HCT116 (cell line): ENCODE measurements around the gene WWTR1. TPM values are rescaled to one million over a fixed set of nuclear protein-coding genes. Genes with fewer than 3 reads are reported as not detected.

Experiments
- ATAC-seq: fragments of 200-7000 bp; cut with Tn5 transposase; 2 replicates; pipeline ENCODE4 v1.9.1; 2020; ENCODE audit warnings: mild to moderate bottlenecking, moderate library complexity
- Bru-seq: library from RNA; stranded (reverse); fragments of 400-500 nt; gene quantifications from one replicate; lab custom pipeline; 2021; lab: Mats Ljungman, UMichigan
- BruChase-seq, 2 experiments: library from RNA; stranded (reverse); fragments of 400-500 nt; gene quantifications; one replicate each; lab custom pipeline; 2021; lab: Mats Ljungman, UMichigan
- BruUV-seq: library from RNA; stranded (reverse); fragments of 400-500 nt; replicated peaks from 2 replicates; lab custom pipeline; 2021; lab: Mats Ljungman, UMichigan
- CTCF ChIA-PET: fragments of 300-600 bp; sonication (Branson Sonifier 250); formaldehyde crosslinking; loops from one replicate; lab custom pipeline; 2021; ENCODE audit warnings: antibody characterized with exemption; lab: Charles Lee
- POLR2A ChIA-PET: fragments of 300-600, 350-600 bp; sonication (Branson Sonifier 250); formaldehyde crosslinking; loops from one replicate; lab custom pipeline; 2021; ENCODE audit warnings: antibody characterized with exemption; lab: Charles Lee
- RAD21 ChIA-PET, 2 experiments: fragments of 300-600 bp; sonication (Branson Sonifier 250); formaldehyde crosslinking; loops; one replicate each; lab custom pipeline; 2023; ENCODE audit warnings: low total read pairs in 2 of 2; ENCODE audit not compliant: uncharacterized antibody in 2 of 2, unreplicated experiment in 2 of 2, low non-redundant PET in 1 of 2; lab: Charles Lee
- DNase-seq: peaks from one replicate; pipeline ENCODE4 v3.0.0-alpha.2; 2010; ENCODE audit warnings: low read depth, low spot score
- H2AFZ ChIP-seq: fragments of 200-600 bp; shearing (Covaris generic), sonication (generic); 2 replicates; pipeline ENCODE4 v1.6.1; 2017; ENCODE audit warnings: low read depth, mixed run types, mixed read lengths, antibody characterized with exemption, low read length; ENCODE audit not compliant: poor library complexity, severe bottlenecking
- H3K27ac ChIP-seq: 2 replicates; pipeline ENCODE4 v1.5.1; 2012; ENCODE audit warnings: low read depth, low read length
- H3K27me3 ChIP-seq: fragments of 200-600 bp; sonication (generic); 2 replicates; pipeline ENCODE4 v1.6.1; 2016; ENCODE audit warnings: mixed run types, low read length, mixed read lengths; ENCODE audit not compliant: insufficient read depth
- H3K36me3 ChIP-seq, 2 experiments: fragments of 200-500 bp in 1 of 2; fragments of 200-600 bp in 1 of 2; sonication (Bioruptor generic) in 1 of 2; sonication (generic) in 1 of 2; 2 replicates each; pipeline versions ENCODE4 v1.5.1 to v1.6.1; 2014 to 2016; ENCODE audit warnings: low read length in 2 of 2, inconsistent platforms in 1 of 2, mixed read lengths in 1 of 2, mixed run types in 1 of 2; ENCODE audit not compliant: insufficient read depth in 2 of 2, control insufficient read depth in 1 of 2
- H3K4me1 ChIP-seq, 2 experiments: fragments of 200-600 bp in 1 of 2; sonication (generic) in 1 of 2; 2 replicates each; pipeline versions ENCODE4 v1.5.1 to v1.6.1; 2012 to 2017; ENCODE audit warnings: low read length in 2 of 2, inconsistent platforms in 1 of 2, mild to moderate bottlenecking in 1 of 2, mixed read lengths in 1 of 2, mixed run types in 1 of 2, moderate library complexity in 1 of 2; ENCODE audit not compliant: insufficient read depth in 2 of 2, control insufficient read depth in 1 of 2
- H3K4me2 ChIP-seq: fragments of 200-600 bp; sonication (generic); 2 replicates; pipeline ENCODE4 v1.6.1; 2017; ENCODE audit warnings: mixed run types, low read length, mixed read lengths
- H3K4me3 ChIP-seq, 2 experiments: fragments of 200-600 bp in 1 of 2; sonication (generic) in 1 of 2; replicated peaks in 1 of 2; 2 replicates each; pipeline ENCODE4 v1.5.1; 2011 to 2016; ENCODE audit warnings: low read length in 2 of 2, control low read depth in 1 of 2, low read depth in 1 of 2, mild to moderate bottlenecking in 1 of 2, mixed read lengths in 1 of 2, mixed run types in 1 of 2
- H3K79me2 ChIP-seq: fragments of 200-600 bp; sonication (generic); 2 replicates; pipeline ENCODE4 v1.6.1; 2017; ENCODE audit warnings: mild to moderate bottlenecking, mixed run types, low read length, moderate library complexity, mixed read lengths; ENCODE audit not compliant: insufficient read depth
- H3K9ac ChIP-seq: fragments of 200-600 bp; sonication (generic); 2 replicates; pipeline ENCODE4 v1.6.1; 2016; ENCODE audit warnings: low read length, mixed read lengths
- H3K9me2 ChIP-seq: fragments of 200-600 bp; sonication (generic), shearing (Covaris generic); 2 replicates; pipeline ENCODE4 v1.6.1; 2017; ENCODE audit warnings: mixed run types, mild to moderate bottlenecking, moderate library complexity; ENCODE audit not compliant: insufficient read depth
- H3K9me3 ChIP-seq, 2 experiments: fragments of 200-500 bp in 1 of 2; fragments of 200-600 bp in 1 of 2; sonication (Bioruptor generic) in 1 of 2; sonication (generic) in 1 of 2; 2 replicates each; pipeline ENCODE4 v1.6.1; 2014 to 2017; ENCODE audit warnings: low read length in 2 of 2, mixed read lengths in 2 of 2, inconsistent platforms in 1 of 2, low read depth in 1 of 2, mild to moderate bottlenecking in 1 of 2, mixed run types in 1 of 2, moderate library complexity in 1 of 2; ENCODE audit not compliant: control insufficient read depth in 1 of 2, insufficient read depth in 1 of 2
- H4K20me1 ChIP-seq: fragments of 200-600 bp; sonication (generic), shearing (Covaris generic); 2 replicates; pipeline ENCODE4 v1.6.1; 2017; ENCODE audit warnings: mixed run types, mild to moderate bottlenecking, moderate library complexity; ENCODE audit not compliant: insufficient read depth
- CBX3 ChIP-seq: IDR thresholded peaks from 2 replicates; pipeline ENCODE4 v1.6.1; 2012; ENCODE audit warnings: low read depth
- EGR1 ChIP-seq: IDR thresholded peaks from 2 replicates; pipeline ENCODE4 v1.6.1; 2012; ENCODE audit warnings: low read depth
- ELF1 ChIP-seq: IDR thresholded peaks from 2 replicates; pipeline ENCODE4 v1.6.1; 2012; ENCODE audit warnings: low read depth, borderline replicate concordance
- EZH2 ChIP-seq: fragments of 200-600 bp; sonication (generic); IDR thresholded peaks from 2 replicates; pipeline ENCODE4 v1.6.1; 2017; ENCODE audit warnings: antibody characterized with exemption, mixed run types
- EZH2phosphoT487 ChIP-seq: fragments of 200-600 bp; IDR thresholded peaks from 2 replicates; pipeline ENCODE4 v1.6.1; 2018; ENCODE audit warnings: antibody characterized with exemption, borderline replicate concordance
- FOSL1 ChIP-seq: IDR thresholded peaks from 2 replicates; pipeline ENCODE4 v1.6.1; 2012; ENCODE audit warnings: low read depth
- JUND ChIP-seq: IDR thresholded peaks from 2 replicates; pipeline ENCODE4 v1.6.1; 2012
- POLR2A ChIP-seq: IDR thresholded peaks from 2 replicates; pipeline ENCODE4 v1.7.0; 2011; ENCODE audit warnings: borderline replicate concordance; ENCODE audit not compliant: insufficient read depth, insufficient read length; ENCODE audit errors: extremely low read depth
- RAD21 ChIP-seq: IDR thresholded peaks from 2 replicates; pipeline ENCODE4 v1.6.1; 2012; ENCODE audit warnings: low read depth, mild to moderate bottlenecking
- TCF7L2 ChIP-seq: IDR thresholded peaks from 2 replicates; pipeline ENCODE4 v1.7.0; 2011; ENCODE audit warnings: borderline replicate concordance, inconsistent platforms; ENCODE audit not compliant: insufficient read depth, insufficient read length; ENCODE audit errors: extremely low read depth
- YY1 ChIP-seq: IDR thresholded peaks from 2 replicates; pipeline ENCODE4 v1.6.1; 2011; ENCODE audit warnings: low read length, low read depth, moderate library complexity, mild to moderate bottlenecking; ENCODE audit not compliant: insufficient replicate concordance; ENCODE audit errors: extremely low read depth
- ZFX ChIP-seq: fragments of 450-650 bp; IDR thresholded peaks from 2 replicates; pipeline ENCODE4 v1.6.1; 2017
- ZNF274 ChIP-seq: fragments of 200-500 bp; sonication (Bioruptor generic); IDR thresholded peaks from 2 replicates; pipeline ENCODE4 v1.6.1; 2014; ENCODE audit warnings: mild to moderate bottlenecking, low read depth, low read length, inconsistent platforms
- intact Hi-C: fragments of 100-400 bp; cut with micrococcal nuclease; formaldehyde crosslinking; loops from 2 replicates; pipeline ENCODE4 v1.10.0; 2022
- long read RNA-seq: library from polyadenylated mRNA; unstranded; transcript quantifications from one replicate; pipeline ENCODE4 v2.0.0, GENCODE V29; 2021; ENCODE audit not compliant: unreplicated experiment
- polyA plus RNA-seq: library from polyadenylated mRNA; unstranded; fragments of >200 nt; gene quantifications from 2 replicates; pipeline ENCODE4 v1.2.1, GENCODE V29; 2012; ENCODE audit warnings: missing spikeins
- total RNA-seq: library from RNA; stranded (reverse); gene quantifications from one replicate; pipeline ENCODE4 v1.2.1, GENCODE V29; 2021; ENCODE audit not compliant: unreplicated experiment
- TF ChIP-seq, protein P1 (sequence below): IDR thresholded peaks from 2 replicates; pipeline ENCODE4 v1.6.1; 2012; ENCODE audit warnings: low read depth
- TF ChIP-seq, protein P2 (sequence below): IDR thresholded peaks from 2 replicates; pipeline ENCODE4 v1.6.1; 2012
- TF ChIP-seq, protein P3 (sequence below): IDR thresholded peaks from 2 replicates; pipeline ENCODE4 v1.6.1; 2011; ENCODE audit warnings: mild to moderate bottlenecking, low read length, moderate library complexity; ENCODE audit not compliant: insufficient replicate concordance; ENCODE audit errors: extremely low read depth

WWTR1 gene
- total RNA-seq (46.9 TPM), Bru-seq, nascent RNA (percentile 86 among the genes with signal in this experiment), BruChase-seq, experiment 1, labeled RNA remaining after a 6-hour chase (percentile 65 among the genes with signal in this experiment), BruChase-seq, experiment 2, labeled RNA remaining after a 2-hour chase (percentile 65 among the genes with signal in this experiment)
- 33.2 and 44.9 TPM in 2 replicates for polyA plus RNA-seq
- long read RNA-seq, transcript WWTR1-201 (7 exons, 2,103 nt) = major isoform, 28 of 51 reads
- long read RNA-seq, partial matches to known transcripts = 14 of 51 reads
- long read RNA-seq, other reads (novel, unspliced or antisense) = 8 of 51 reads

DNA sequence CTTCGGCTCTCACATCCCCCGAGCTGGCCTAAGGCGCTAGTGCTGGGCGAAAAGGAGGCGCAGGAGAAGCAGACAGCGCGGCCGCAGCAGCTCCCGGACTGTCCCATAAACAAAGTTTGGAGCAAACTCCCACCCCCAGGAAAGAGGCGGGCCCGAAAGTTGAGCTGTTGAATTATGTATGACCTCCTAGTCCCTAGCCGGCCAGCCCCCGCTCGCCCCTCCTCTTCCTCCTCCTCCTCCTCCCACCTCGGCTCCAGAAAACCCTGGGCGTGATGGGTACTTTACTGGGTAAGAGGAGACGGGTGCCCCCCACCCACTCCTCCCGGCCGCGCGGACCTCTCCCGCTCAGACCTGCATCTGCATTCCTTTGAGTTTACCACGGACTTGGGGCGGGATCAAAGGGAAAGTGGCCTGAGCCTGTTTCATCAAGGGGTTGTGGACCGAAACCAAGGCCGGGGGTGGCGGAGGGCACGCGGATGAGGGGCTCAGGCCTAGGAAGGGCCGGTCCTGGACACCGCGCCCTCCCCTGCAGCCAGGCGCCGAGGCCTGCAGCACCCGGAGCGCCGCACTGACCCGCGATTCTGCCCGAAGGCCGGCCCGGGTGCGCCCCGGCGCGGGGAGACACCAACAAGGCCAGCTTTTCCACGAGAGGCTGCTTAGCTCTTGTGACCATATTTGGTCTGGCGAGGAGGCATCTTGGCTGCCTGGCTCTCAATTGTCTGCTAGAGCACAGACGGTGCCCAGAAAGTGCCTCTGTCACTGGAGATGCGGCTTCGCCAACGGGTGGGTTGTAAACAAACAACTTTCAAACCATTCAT is at the start of gene WWTR1:
TSS of gene WWTR1 (minus strand) at position 100 of the 818 bp plus-strand sequence. CDS start 719 bp downstream, outside the sequence.
- BruUV-seq = no TSS peak
- intact Hi-C loops = loop anchor here (2.0 to 5.0 kb wide), 2 partner anchors 76 to 89 kb away; no protein-coding TSS in a partner anchor
- peak within 1 kb of the TSS; percentile 76 for H3K9ac ChIP-seq
- no peak within 1 kb of the TSS for H2AFZ ChIP-seq
- ChIA-PET CTCF (interaction anchor here (1.0 to 3.2 kb wide), 5 partner anchors 10 to 113 kb away, joined by 3 to 19 read pairs (median 5); no protein-coding TSS in a partner anchor), RAD21 (interaction anchor here (1.3 to 1.5 kb wide), 3 partner anchors 77 to 89 kb away, joined by 3 to 4 read pairs (median 4); no protein-coding TSS in a partner anchor), POLR2A (interaction anchor here (0.7 to 2.9 kb wide), 11 partner anchors 11 to 89 kb away, joined by 3 to 15 read pairs (median 4); no protein-coding TSS in a partner anchor)
- DNase-seq = peak; percentile 82
- peak within 1 kb of the TSS; percentile 89 for H3K27ac ChIP-seq
- ATAC-seq = peak; percentile 88
- H4K20me1 ChIP-seq = no peaks in the 10 kb centered on the region
- H3K4me2 ChIP-seq = peak within 1 kb of the TSS; percentile 77
- H3K4me3 ChIP-seq = peak within 1 kb of the TSS; percentile 68 to 72
- H3K36me3 ChIP-seq = peaks cover 5 to 7% of the 10 kb centered on the region in 2 experiments; a peak in 3 of 4 replicates
- H3K9me3 ChIP-seq = no peaks in the 10 kb centered on the region
- H3K4me1 ChIP-seq = peaks cover 23 to 67% of the 10 kb centered on the region in 2 experiments
- H3K27me3 ChIP-seq = no peaks in the 10 kb centered on the region
- peaks cover 40% of the 10 kb centered on the region for H3K79me2 ChIP-seq
- no peaks in the 10 kb centered on the region for H3K9me2 ChIP-seq
- TF ChIP-seq ZFX = peak; percentile 96
- peak; percentile 89 for TF ChIP-seq EGR1
- no peak for TF ChIP-seq ZNF274
- TF ChIP-seq, protein P1, sequence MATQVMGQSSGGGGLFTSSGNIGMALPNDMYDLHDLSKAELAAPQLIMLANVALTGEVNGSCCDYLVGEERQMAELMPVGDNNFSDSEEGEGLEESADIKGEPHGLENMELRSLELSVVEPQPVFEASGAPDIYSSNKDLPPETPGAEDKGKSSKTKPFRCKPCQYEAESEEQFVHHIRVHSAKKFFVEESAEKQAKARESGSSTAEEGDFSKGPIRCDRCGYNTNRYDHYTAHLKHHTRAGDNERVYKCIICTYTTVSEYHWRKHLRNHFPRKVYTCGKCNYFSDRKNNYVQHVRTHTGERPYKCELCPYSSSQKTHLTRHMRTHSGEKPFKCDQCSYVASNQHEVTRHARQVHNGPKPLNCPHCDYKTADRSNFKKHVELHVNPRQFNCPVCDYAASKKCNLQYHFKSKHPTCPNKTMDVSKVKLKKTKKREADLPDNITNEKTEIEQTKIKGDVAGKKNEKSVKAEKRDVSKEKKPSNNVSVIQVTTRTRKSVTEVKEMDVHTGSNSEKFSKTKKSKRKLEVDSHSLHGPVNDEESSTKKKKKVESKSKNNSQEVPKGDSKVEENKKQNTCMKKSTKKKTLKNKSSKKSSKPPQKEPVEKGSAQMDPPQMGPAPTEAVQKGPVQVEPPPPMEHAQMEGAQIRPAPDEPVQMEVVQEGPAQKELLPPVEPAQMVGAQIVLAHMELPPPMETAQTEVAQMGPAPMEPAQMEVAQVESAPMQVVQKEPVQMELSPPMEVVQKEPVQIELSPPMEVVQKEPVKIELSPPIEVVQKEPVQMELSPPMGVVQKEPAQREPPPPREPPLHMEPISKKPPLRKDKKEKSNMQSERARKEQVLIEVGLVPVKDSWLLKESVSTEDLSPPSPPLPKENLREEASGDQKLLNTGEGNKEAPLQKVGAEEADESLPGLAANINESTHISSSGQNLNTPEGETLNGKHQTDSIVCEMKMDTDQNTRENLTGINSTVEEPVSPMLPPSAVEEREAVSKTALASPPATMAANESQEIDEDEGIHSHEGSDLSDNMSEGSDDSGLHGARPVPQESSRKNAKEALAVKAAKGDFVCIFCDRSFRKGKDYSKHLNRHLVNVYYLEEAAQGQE = no peak
- TF ChIP-seq POLR2A = peak; percentile 92
- no peak for TF ChIP-seq ELF1
- peak; percentile 81 for TF ChIP-seq TCF7L2
- TF ChIP-seq EZH2phosphoT487 = no peak
- peak; percentile 52 for TF ChIP-seq RAD21
- TF ChIP-seq EZH2 = no peak
- TF ChIP-seq, protein P2, sequence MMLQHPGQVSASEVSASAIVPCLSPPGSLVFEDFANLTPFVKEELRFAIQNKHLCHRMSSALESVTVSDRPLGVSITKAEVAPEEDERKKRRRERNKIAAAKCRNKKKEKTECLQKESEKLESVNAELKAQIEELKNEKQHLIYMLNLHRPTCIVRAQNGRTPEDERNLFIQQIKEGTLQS = no peak
- TF ChIP-seq CBX3 = 0 out of 2 replicates have a peak, but pooled peaks have one; percentile 31
- no peak for TF ChIP-seq JUND
- peak; percentile 15 for TF ChIP-seq YY1
- TF ChIP-seq, protein P3, sequence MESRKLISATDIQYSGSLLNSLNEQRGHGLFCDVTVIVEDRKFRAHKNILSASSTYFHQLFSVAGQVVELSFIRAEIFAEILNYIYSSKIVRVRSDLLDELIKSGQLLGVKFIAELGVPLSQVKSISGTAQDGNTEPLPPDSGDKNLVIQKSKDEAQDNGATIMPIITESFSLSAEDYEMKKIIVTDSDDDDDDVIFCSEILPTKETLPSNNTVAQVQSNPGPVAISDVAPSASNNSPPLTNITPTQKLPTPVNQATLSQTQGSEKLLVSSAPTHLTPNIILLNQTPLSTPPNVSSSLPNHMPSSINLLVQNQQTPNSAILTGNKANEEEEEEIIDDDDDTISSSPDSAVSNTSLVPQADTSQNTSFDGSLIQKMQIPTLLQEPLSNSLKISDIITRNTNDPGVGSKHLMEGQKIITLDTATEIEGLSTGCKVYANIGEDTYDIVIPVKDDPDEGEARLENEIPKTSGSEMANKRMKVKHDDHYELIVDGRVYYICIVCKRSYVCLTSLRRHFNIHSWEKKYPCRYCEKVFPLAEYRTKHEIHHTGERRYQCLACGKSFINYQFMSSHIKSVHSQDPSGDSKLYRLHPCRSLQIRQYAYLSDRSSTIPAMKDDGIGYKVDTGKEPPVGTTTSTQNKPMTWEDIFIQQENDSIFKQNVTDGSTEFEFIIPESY = no peak
- TF ChIP-seq FOSL1 = no peak
